PC-9 (cell line): ENCODE measurements around the gene HOXD10.

Experiments used
- CTCF ChIP-seq: fragments of 200-600 bp; sonication (generic); conservative IDR thresholded peaks from 2 replicates; pipeline ENCODE4 v1.6.1; 2017; ENCODE audit warnings: mixed run types, antibody characterized with exemption, mild to moderate bottlenecking, moderate library complexity
- EZH2 ChIP-seq: fragments of 200-600 bp; sonication (generic); IDR thresholded peaks from 2 replicates; pipeline ENCODE4 v1.8.0; 2017; ENCODE audit warnings: antibody characterized with exemption, low read depth

DNA sequence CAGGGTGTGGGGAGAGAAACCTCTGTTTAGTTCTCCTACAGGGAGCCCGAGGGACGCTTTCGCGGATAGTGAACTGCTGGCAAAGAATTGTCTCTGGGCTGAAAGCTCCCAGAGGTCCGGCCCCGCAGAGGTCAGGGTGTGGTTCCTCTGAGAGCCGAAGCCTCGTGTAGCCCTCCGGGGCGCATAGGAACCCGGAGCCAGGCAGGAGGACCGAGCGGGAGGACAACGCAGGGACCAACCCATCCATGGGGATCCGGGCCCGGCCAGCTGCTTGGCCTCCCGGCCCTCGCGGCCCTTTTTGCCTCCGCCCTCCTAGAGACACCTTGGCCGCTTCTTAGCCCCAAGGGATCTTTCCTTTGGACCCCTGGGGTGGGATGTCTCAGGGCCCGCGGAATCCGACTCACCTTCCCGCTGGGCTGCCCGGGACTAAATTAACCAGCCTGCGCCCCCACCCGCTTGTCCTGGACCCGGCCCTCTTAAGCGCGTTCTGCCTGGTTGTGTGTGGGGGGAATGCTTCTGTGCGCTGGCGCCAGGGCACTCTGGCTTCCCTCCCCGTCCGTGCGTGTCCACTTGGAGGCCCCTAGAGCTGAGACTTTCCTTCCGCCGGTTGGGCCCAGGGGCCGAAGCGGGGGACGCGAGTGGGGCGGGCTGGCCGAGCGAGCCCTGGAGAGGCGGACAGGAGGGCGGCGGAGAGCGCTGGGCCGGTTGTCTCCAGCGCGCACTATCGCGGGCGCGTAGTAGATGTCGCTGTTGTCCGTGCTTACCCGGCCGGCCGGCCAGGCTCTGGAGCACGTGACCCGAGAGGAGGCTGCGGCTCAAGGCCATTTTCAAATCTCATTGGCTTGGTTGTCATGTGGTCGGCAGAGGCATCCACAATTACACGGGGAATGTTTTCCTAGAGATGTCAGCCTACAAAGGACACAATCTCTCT lies at the start of gene HOXD10:
- TF ChIP-seq CTCF (no peak), EZH2 (no peak)
